AG09319 (cell line): Measurements from ENCODE around the gene SH3BGR.

ENCODE experiments used
- DNase-seq: peaks from one replicate; pipeline ENCODE4 v3.0.0-alpha.2; 2010; ENCODE audit warnings: low read depth; ENCODE audit errors: extremely low read depth
- CTCF ChIP-seq: IDR thresholded peaks from 2 replicates; pipeline ENCODE4 v1.5.1; 2011; ENCODE audit warnings: low read depth, mild to moderate bottlenecking, inconsistent platforms, low read length, moderate library complexity

Gene SH3BGR

GRCh38 chr21:39447264-39447663 is 4.5 kb upstream of the SH3BGR start:
- no peak for DNase-seq
- no peak for TF ChIP-seq CTCF

DNA sequence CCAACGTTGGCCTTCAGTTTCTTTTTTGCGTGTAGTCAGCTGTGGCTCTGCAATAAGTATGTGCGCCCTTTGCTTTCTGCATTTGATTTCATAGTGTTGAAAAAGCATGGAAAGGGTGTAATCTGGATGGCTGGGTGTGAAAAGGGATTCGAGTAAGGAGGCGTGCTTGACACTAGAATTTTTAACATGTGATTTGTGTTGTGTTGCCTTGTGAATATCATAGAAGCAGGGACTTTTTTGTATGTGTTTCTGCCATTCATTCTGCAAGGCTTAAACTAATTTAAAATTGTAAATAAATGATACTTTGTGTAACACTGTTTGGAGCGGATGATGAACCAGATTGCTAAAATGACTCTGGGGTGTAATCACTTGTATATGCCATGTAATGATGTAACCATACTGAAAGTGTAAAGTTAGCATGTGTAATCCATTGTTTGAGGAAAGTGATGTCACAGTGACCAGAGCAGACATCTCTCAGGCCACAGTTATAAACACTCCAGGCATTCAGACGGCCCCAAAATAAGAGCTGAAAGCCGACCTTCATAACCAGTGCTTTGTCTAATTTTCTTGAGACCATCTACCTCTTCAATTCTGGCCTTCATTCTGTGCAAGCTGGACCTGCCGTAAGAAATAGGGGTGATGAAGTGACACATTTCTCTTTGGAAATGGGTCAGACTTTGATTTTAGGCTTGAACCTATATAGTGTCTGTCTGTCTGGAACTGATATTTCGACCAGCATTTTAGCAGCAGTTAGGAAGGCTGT is 618 bp downstream of the SH3BGR start:
- DNase-seq, result peak; percentile 43
- TF ChIP-seq CTCF, result no peak

GRCh38 chr21:39452970-39453342 is 1.2 kb downstream of the SH3BGR start:
- DNase-seq, result no peak
- TF ChIP-seq CTCF, result no peak

GRCh38 chr21:39453571-39454179 is 1.9 kb downstream of the SH3BGR start:
- TF ChIP-seq CTCF, result no peak
- DNase-seq, result no peak

DNA sequence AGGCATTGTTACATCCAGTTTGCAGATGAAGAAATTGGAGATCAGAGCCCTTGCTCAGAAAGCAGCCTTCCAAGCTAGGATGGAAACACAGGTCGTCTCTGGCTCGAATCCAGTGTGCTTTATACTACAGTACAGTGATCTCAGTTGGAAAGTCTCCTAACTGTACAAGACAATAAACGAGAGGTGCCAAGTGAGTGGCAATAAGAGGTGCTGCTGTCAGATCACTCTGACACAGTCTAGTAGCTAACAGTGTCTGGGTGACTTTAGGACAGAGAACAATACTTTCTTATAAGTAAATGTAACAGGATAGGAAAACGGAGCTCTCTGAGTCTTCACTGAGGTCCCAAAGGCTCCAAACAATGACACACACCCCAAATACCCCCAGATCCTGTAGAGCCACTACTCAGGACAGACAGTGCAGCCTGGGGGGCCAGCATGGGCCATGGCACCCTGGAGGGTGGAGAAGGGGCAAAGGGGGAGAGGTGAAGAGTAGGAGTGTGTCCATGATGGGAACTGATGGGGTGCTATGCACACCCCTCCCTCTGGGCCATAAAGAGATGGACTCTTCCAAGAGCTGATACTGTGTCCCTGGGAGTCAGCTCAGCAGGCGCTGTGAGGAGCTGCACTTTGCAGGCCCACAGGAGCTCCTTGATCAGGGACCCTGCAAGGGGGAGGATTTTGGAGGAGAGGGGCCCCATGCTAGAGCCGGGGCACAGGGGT is 3.3 kb downstream of the SH3BGR start:
- no peak for DNase-seq
- no peak for TF ChIP-seq CTCF

- DNase-seq, result no peak
- no peak for TF ChIP-seq CTCF
Observed at GRCh38 chr21:39456665-39457064, 4.9 kb downstream of the SH3BGR start.

GRCh38 chr21:39461419-39461818 is 9.6 kb downstream of the SH3BGR start:
- DNase-seq, result no peak
- no peak for TF ChIP-seq CTCF
